Activated naive CD4-positive, alpha-beta T cell treated with anti-CD3 and anti-CD28 coated beads, Interleukin-2, amount 10 ng/mL, durations not matched to agents 7 days and 5 days (primary cell): Measurements from ENCODE around the gene AANAT.

Source experiments
- CTCF ChIA-PET: fragments of 350-600 bp; sonication (Branson Sonifier 250); formaldehyde crosslinking; loops from one replicate; lab custom pipeline; 2021; ENCODE audit warnings: antibody characterized with exemption; lab: Charles Lee
- DNase-seq: peaks from one replicate; pipeline ENCODE4 v3.0.0-alpha.2; 2020
- H3K27ac Mint-ChIP-seq: one replicate; pipeline ENCODE4 v1.8.0; 2021; ENCODE audit warnings: mild to moderate bottlenecking, moderate library complexity, mixed read lengths
- H3K27me3 Mint-ChIP-seq: one replicate; pipeline ENCODE4 v1.8.0; 2021; ENCODE audit warnings: mild to moderate bottlenecking, mixed read lengths
- H3K36me3 Mint-ChIP-seq: one replicate; pipeline ENCODE4 v1.8.0; 2021; ENCODE audit warnings: mixed read lengths
- H3K4me1 Mint-ChIP-seq: one replicate; pipeline ENCODE4 v1.8.0; 2021; ENCODE audit warnings: mixed read lengths
- H3K4me3 Mint-ChIP-seq: one replicate; pipeline ENCODE4 v1.8.0; 2021; ENCODE audit warnings: mild to moderate bottlenecking, moderate library complexity, mixed read lengths
- H3K9me3 Mint-ChIP-seq: one replicate; pipeline ENCODE4 v1.8.0; 2021; ENCODE audit warnings: mixed read lengths

Gene AANAT

DNA sequence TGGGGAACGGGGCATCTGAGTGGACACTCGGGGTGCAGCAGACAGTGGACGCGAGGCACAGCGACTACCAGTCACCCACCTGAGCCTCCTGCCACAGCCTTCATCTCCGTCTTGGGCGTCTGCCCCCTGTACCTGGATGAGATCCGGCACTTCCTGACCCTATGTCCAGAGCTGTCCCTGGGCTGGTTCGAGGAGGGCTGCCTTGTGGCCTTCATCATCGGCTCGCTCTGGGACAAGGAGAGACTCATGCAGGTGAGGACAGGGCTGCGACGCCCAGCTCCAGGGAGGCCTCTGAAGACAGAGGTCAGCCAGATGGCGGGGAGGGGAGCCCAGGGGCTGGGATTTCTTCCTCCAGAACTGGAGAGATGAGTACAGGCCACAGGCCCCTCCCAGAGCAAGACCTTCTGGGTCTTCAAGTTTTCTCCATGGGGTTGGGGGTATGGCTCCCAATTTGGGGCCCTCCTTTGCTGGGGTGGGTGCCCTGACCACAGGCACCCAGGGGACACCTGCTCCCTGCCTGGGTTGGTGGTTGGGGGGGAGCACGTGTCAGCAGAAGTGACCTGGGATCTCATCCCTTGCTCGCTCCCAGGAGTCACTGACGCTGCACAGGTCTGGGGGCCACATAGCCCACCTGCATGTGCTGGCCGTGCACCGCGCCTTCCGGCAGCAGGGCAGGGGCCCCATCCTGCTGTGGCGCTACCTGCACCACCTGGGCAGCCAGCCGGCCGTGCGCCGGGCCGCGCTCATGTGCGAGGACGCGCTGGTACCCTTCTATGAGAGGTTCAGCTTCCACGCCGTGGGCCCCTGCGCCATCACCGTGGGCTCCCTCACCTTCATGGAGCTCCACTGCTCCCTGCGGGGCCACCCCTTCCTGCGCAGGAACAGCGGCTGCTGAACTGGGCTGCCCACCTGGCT is 1.9 kb downstream of the AANAT start:
- Mint-ChIP-seq H3K9me3 (no peaks in the 10 kb centered on the region), H3K27ac (no peak overlapping the region), H3K4me1 (peaks cover 6% of the 10 kb centered on the region), H3K27me3 (peaks cover 2% of the 10 kb centered on the region), H3K4me3 (no peak overlapping the region), H3K36me3 (peaks cover 5% of the 10 kb centered on the region)
- DNase-seq = no peak
- CTCF ChIA-PET = interaction anchor here (1.8 kb wide), 1 partner anchor 37 kb away, joined by 5 read pairs; no protein-coding TSS in a partner anchor

DNA sequence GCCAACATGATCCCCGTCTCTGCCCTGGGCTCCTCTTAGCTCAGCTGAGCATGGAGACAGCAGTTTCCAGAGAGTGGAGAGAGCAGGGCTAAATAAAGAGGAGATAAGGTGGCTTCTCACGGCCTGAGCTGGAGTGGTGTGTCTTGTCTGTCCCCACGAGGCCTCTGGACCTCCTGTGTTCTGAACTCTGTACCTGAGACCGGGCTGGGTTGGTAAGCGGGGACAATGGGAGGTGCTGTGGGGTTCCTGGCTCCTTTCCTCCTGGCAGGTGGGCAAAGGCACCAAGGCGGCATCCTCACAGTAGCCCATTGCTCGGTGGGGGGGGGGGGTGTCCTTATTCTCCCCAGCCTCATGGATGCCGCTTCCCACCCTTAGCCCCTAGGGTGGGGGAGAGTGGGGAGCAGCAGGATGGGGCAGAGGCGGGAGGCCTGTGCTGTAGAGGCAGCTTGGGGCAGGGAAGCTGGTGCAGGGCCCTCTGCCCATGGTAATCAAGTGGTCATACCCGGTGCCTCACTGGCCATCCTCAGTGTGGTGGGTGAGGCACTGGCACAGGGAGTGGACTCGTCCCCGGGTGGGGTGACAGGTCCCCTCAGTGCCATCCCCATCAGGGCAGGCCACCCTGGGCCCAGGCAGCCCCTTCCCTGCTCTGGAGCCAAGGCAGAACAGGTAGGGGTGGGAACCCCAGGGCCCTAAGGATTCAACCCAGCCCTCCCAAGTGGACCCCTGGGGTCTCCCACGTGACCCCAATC is 2.8 kb downstream of the AANAT start:
- peaks cover 5% of the 10 kb centered on the region for H3K36me3 Mint-ChIP-seq
- H3K4me3 Mint-ChIP-seq = no peak overlapping the region
- no peaks in the 10 kb centered on the region for H3K27me3 Mint-ChIP-seq
- peaks cover 6% of the 10 kb centered on the region for H3K4me1 Mint-ChIP-seq
- no peak overlapping the region for H3K27ac Mint-ChIP-seq
- H3K9me3 Mint-ChIP-seq = no peaks in the 10 kb centered on the region
- no peak for DNase-seq
- CTCF ChIA-PET = interaction anchor here (1.8 kb wide), 1 partner anchor 36 kb away, joined by 5 read pairs; no protein-coding TSS in a partner anchor

DNA sequence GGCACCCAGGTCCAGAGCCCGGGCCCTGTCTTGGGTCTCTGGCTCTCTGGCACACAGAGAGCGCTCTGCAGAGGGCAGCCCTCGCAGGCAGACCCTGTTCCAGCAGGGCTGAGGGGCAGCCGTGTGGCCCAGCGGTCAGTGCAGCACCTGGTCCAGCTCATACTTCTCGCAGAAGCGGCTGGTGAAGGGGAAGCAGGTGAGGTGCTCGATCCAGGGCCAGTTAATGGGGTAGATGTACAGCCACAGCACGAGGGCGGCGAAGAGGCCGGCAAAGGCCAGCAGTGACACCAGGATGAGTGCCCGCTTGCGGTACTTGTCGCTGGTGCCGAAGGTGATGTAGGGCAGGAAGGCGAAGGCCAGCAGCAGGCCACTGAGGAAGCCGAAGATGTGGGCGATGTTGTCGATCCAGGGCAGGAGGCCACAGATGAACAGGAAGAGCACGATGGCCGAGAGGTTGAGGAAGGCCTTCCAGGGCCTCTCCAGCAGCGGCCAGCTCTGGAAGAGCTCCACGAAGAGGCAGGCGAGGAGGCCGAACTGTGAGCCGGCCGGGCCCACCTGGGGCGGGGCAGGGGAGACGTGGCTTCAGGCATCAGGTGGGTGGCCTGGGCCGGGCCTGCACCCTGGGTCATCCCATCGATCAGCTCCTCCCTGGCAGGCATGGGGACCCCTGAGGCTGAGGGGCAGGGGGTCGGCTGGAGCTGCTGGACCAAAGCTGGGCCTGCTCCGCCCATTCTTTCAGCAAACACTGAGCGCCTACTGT is 4.3 kb downstream of the AANAT start:
- Mint-ChIP-seq H3K9me3 (no peaks in the 10 kb centered on the region), H3K36me3 (peaks cover 5% of the 10 kb centered on the region), H3K27ac (no peak overlapping the region), H3K27me3 (no peaks in the 10 kb centered on the region), H3K4me3 (no peak overlapping the region), H3K4me1 (no peaks in the 10 kb centered on the region)
- no peak for DNase-seq
- CTCF ChIA-PET = interaction anchor here (0.7 kb wide), 1 partner anchor 35 kb away, joined by 3 read pairs; no protein-coding TSS in a partner anchor

GRCh38 chr17:76472258-76472645 is 4.8 kb downstream of the AANAT start:
- Mint-ChIP-seq H3K4me3 (no peak overlapping the region), H3K27ac (no peak overlapping the region), H3K4me1 (no peaks in the 10 kb centered on the region), H3K27me3 (no peaks in the 10 kb centered on the region), H3K36me3 (peaks cover 5% of the 10 kb centered on the region), H3K9me3 (no peaks in the 10 kb centered on the region)
- DNase-seq = no peak
- CTCF ChIA-PET = interaction anchor here (0.7 kb wide), 1 partner anchor 34 kb away, joined by 3 read pairs; no protein-coding TSS in a partner anchor

GRCh38 chr17:76472726-76473125 is 5.3 kb downstream of the AANAT start:
- no peaks in the 10 kb centered on the region for H3K4me1 Mint-ChIP-seq
- no peak for DNase-seq
- H3K27me3 Mint-ChIP-seq = no peaks in the 10 kb centered on the region
- H3K9me3 Mint-ChIP-seq = no peaks in the 10 kb centered on the region
- H3K4me3 Mint-ChIP-seq = no peak overlapping the region
- no peak overlapping the region for H3K27ac Mint-ChIP-seq
- CTCF ChIA-PET = no interaction called here
- peaks cover 5% of the 10 kb centered on the region for H3K36me3 Mint-ChIP-seq

GRCh38 chr17:76473541-76473985 is 6.2 kb downstream of the AANAT start:
- no peaks in the 10 kb centered on the region for H3K27me3 Mint-ChIP-seq
- no peaks in the 10 kb centered on the region for H3K9me3 Mint-ChIP-seq
- H3K36me3 Mint-ChIP-seq = peaks cover 5% of the 10 kb centered on the region
- CTCF ChIA-PET = interaction anchor here (0.8 to 1.8 kb wide), 2 partner anchors 29 to 30 kb away, joined by 3 to 8 read pairs; no protein-coding TSS in a partner anchor
- no peak overlapping the region for H3K27ac Mint-ChIP-seq
- H3K4me1 Mint-ChIP-seq = no peaks in the 10 kb centered on the region
- peak; percentile 39 for DNase-seq
- H3K4me3 Mint-ChIP-seq = no peak overlapping the region

DNA sequence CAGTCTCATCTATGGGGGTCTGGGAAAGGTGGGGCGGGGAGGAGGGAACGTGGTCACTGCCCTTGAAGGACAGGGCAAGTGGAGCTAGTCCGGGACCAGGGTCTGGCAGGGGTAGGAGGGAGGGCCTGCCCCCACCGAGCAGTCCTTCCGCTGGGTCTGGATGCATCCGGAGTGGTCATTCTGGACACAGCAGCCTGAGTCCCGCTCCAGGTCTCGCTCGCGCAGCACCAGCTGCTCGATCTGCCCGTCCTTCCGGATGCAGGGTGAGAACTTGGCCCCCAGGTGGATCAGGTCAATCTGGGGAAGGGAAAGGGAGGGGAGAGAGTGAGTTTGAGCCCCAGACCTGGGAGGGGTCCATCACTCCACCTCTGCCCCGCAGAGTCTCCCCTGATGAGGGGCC is 6.8 kb downstream of the AANAT start:
- no peak overlapping the region for H3K4me3 Mint-ChIP-seq
- no peak overlapping the region for H3K27ac Mint-ChIP-seq
- no peaks in the 10 kb centered on the region for H3K4me1 Mint-ChIP-seq
- H3K27me3 Mint-ChIP-seq = no peaks in the 10 kb centered on the region
- no peak for DNase-seq
- peaks cover 5% of the 10 kb centered on the region for H3K36me3 Mint-ChIP-seq
- CTCF ChIA-PET = interaction anchor here (0.7 to 1.8 kb wide), 5 partner anchors 21 to 66 kb away, joined by 3 to 8 read pairs (median 3); no protein-coding TSS in a partner anchor
- H3K9me3 Mint-ChIP-seq = no peaks in the 10 kb centered on the region

- H3K9me3 Mint-ChIP-seq = no peaks in the 10 kb centered on the region
- H3K4me1 Mint-ChIP-seq = no peaks in the 10 kb centered on the region
- peaks cover 7% of the 10 kb centered on the region for H3K36me3 Mint-ChIP-seq
- no peak for DNase-seq
- H3K27ac Mint-ChIP-seq = no peak overlapping the region
- no peaks in the 10 kb centered on the region for H3K27me3 Mint-ChIP-seq
- H3K4me3 Mint-ChIP-seq = no peak overlapping the region
- CTCF ChIA-PET = interaction anchor here (0.7 to 1.8 kb wide), 6 partner anchors 9 to 67 kb away, joined by 3 to 8 read pairs (median 4); no protein-coding TSS in a partner anchor
Measured at GRCh38 chr17:76474894-76475293, 7.5 kb downstream of the AANAT start.

GRCh38 chr17:76475302-76475701 is 7.9 kb downstream of the AANAT start:
- CTCF ChIA-PET = interaction anchor here (0.9 to 1.8 kb wide), 5 partner anchors 9 to 67 kb away, joined by 3 to 8 read pairs (median 4); no protein-coding TSS in a partner anchor
- Mint-ChIP-seq H3K4me1 (no peaks in the 10 kb centered on the region), H3K9me3 (no peaks in the 10 kb centered on the region), H3K4me3 (no peak overlapping the region), H3K36me3 (peaks cover 7% of the 10 kb centered on the region), H3K27ac (no peak overlapping the region), H3K27me3 (no peaks in the 10 kb centered on the region)
- no peak for DNase-seq

DNA sequence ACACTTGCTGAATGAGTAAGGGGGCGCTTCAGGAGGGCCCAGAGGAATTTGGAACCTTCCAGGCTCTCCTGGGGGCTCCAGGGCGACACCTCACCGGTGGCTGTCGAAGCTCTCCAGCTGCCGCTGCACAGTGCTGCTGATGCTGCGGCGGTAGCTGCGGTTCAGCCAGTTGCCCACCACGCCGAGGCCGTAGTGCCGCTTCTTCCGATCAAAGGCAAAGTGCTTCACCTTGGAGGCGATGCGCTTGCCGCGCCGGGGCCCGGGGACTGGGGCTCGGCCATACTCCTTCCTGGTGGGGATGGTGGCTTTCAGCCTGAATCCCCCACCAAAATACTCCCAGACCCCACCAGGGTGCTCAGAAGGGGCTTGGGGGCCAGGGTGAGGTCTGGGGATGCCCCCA is 9.3 kb downstream of the AANAT start:
- no peaks in the 10 kb centered on the region for H3K9me3 Mint-ChIP-seq
- H3K4me3 Mint-ChIP-seq = no peak overlapping the region
- no peak for DNase-seq
- H3K27me3 Mint-ChIP-seq = no peaks in the 10 kb centered on the region
- CTCF ChIA-PET = interaction anchor here (1.8 kb wide), 1 partner anchor 9 kb away, joined by 7 read pairs; the partner anchor contains the start of gene AANAT
- H3K36me3 Mint-ChIP-seq = peaks cover 10% of the 10 kb centered on the region
- H3K27ac Mint-ChIP-seq = no peak overlapping the region
- H3K4me1 Mint-ChIP-seq = peaks cover 10% of the 10 kb centered on the region

- Mint-ChIP-seq H3K4me3 (no peak overlapping the region), H3K4me1 (peaks cover 13% of the 10 kb centered on the region), H3K9me3 (no peaks in the 10 kb centered on the region), H3K36me3 (peaks cover 8% of the 10 kb centered on the region), H3K27me3 (no peaks in the 10 kb centered on the region), H3K27ac (no peak overlapping the region)
- CTCF ChIA-PET = interaction anchor here (1.8 kb wide), 1 partner anchor 10 kb away, joined by 7 read pairs; the partner anchor contains the start of gene AANAT
- no peak for DNase-seq
Measured at GRCh38 chr17:76477576-76477975, 10.2 kb downstream of the AANAT start.

GRCh38 chr17:76478097-76478496 is 10.7 kb downstream of the AANAT start:
- DNase-seq = no peak
- no peaks in the 10 kb centered on the region for H3K9me3 Mint-ChIP-seq
- H3K27me3 Mint-ChIP-seq = no peaks in the 10 kb centered on the region
- CTCF ChIA-PET = no interaction called here
- peaks cover 13% of the 10 kb centered on the region for H3K4me1 Mint-ChIP-seq
- peak overlapping the region; percentile 4 for H3K27ac Mint-ChIP-seq
- H3K4me3 Mint-ChIP-seq = no peak overlapping the region
- H3K36me3 Mint-ChIP-seq = peaks cover 7% of the 10 kb centered on the region

GRCh38 chr17:76478730-76479514 is 11.5 kb downstream of the AANAT start:
- H3K27ac Mint-ChIP-seq = no peak overlapping the region
- no peak for DNase-seq
- H3K4me3 Mint-ChIP-seq = no peak overlapping the region
- peaks cover 7% of the 10 kb centered on the region for H3K36me3 Mint-ChIP-seq
- CTCF ChIA-PET = no interaction called here
- H3K27me3 Mint-ChIP-seq = no peaks in the 10 kb centered on the region
- H3K4me1 Mint-ChIP-seq = peaks cover 13% of the 10 kb centered on the region
- no peaks in the 10 kb centered on the region for H3K9me3 Mint-ChIP-seq
